NAMALWA (cell line): ENCODE data around the gene STK38.

Source experiments
- DNase-seq: peaks from one replicate; pipeline ENCODE4 v3.0.0-alpha.2; 2015; ENCODE audit warnings: low spot score

The STK38 gene

GRCh38 chr6:36563928-36564284 lies 16.6 kb upstream of the STK38 start:
- no peak for DNase-seq

GRCh38 chr6:36563237-36563927 lies 16.1 kb upstream of the STK38 start:
- DNase-seq = no peak

GRCh38 chr6:36560822-36561221 lies 13.5 kb upstream of the STK38 start:
- no peak for DNase-seq

- no peak for DNase-seq
Observed at GRCh38 chr6:36559011-36559793, 11.9 kb upstream of the STK38 start.

GRCh38 chr6:36556281-36556680 lies 9.0 kb upstream of the STK38 start:
- no peak for DNase-seq

GRCh38 chr6:36555750-36556252 lies 8.5 kb upstream of the STK38 start:
- no peak for DNase-seq

GRCh38 chr6:36550473-36551000 lies 3.3 kb upstream of the STK38 start:
- peak; percentile 71 for DNase-seq

GRCh38 chr6:36548401-36548743 lies 1.1 kb upstream of the STK38 start:
- no peak for DNase-seq

- peak; percentile 19 for DNase-seq
Observed at GRCh38 chr6:36547646-36548400, 544 bp upstream of the STK38 start.

- peak; percentile 65 for DNase-seq
Observed at GRCh38 chr6:36546308-36546919, 865 bp downstream of the STK38 start.

- DNase-seq = no peak
Observed at GRCh38 chr6:36545767-36546307, 1.4 kb downstream of the STK38 start.

- DNase-seq = no peak
Observed at GRCh38 chr6:36544228-36544627, 3.1 kb downstream of the STK38 start.

GRCh38 chr6:36542041-36542440 lies 5.2 kb downstream of the STK38 start:
- DNase-seq = no peak

GRCh38 chr6:36539814-36540568 lies 7.3 kb downstream of the STK38 start:
- DNase-seq = no peak

GRCh38 chr6:36536873-36537547 lies 10.3 kb downstream of the STK38 start:
- no peak for DNase-seq

GRCh38 chr6:36533321-36533720 lies 14.0 kb downstream of the STK38 start:
- no peak for DNase-seq

- DNase-seq = no peak
Observed at GRCh38 chr6:36526066-36526465, 21.2 kb downstream of the STK38 start.

GRCh38 chr6:36525346-36525745 lies 21.9 kb downstream of the STK38 start:
- no peak for DNase-seq

GRCh38 chr6:36524871-36525270 lies 22.4 kb downstream of the STK38 start:
- no peak for DNase-seq

GRCh38 chr6:36523936-36524499 lies 23.3 kb downstream of the STK38 start:
- DNase-seq = no peak
